ENCODE data around the gene IGF2R.

IGF2R gene

GRCh38 chr6:160024152-160024551 is 55.3 kb downstream of the IGF2R start:
- no peak for DNase-seq (ENCODE audit: low read depth in 1 of 2, low spot score in 1 of 2)

GRCh38 chr6:160027076-160027475 is 58.2 kb downstream of the IGF2R start:
- DNase-seq (ENCODE audit: low read depth in 1 of 2, low spot score in 1 of 2), result no peak

GRCh38 chr6:160027931-160028330 is 59.0 kb downstream of the IGF2R start:
- no peak for DNase-seq (ENCODE audit: low read depth in 1 of 2, low spot score in 1 of 2)

GRCh38 chr6:160028487-160029275 is 59.8 kb downstream of the IGF2R start:
- DNase-seq (ENCODE audit: low read depth in 1 of 2, low spot score in 1 of 2), result no peak

- DNase-seq (ENCODE audit: low read depth in 1 of 2, low spot score in 1 of 2), result no peak
These were observed 60.6 kb downstream of the IGF2R start for GRCh38 chr6:160029525-160029924.

GRCh38 chr6:160030103-160030502 is 61.2 kb downstream of the IGF2R start:
- DNase-seq (ENCODE audit: low read depth in 1 of 2, low spot score in 1 of 2), result no peak

- no peak for DNase-seq (ENCODE audit: low read depth in 1 of 2, low spot score in 1 of 2)
These were observed 62.6 kb downstream of the IGF2R start for GRCh38 chr6:160031442-160031841.

GRCh38 chr6:160031871-160032270 is 63.0 kb downstream of the IGF2R start:
- DNase-seq (ENCODE audit: low read depth in 1 of 2, low spot score in 1 of 2), result no peak

GRCh38 chr6:160032538-160032937 is 63.7 kb downstream of the IGF2R start:
- no peak for DNase-seq (ENCODE audit: low read depth in 1 of 2, low spot score in 1 of 2)

- DNase-seq (ENCODE audit: low read depth in 1 of 2, low spot score in 1 of 2), result no peak
These were observed 65.4 kb downstream of the IGF2R start for GRCh38 chr6:160034036-160034930.

- DNase-seq (ENCODE audit: low read depth in 1 of 2, low spot score in 1 of 2), result no peak
These were observed 66.4 kb downstream of the IGF2R start for GRCh38 chr6:160035241-160035640.

- DNase-seq (ENCODE audit: low read depth in 1 of 2, low spot score in 1 of 2), result no peak
These were observed 66.9 kb downstream of the IGF2R start for GRCh38 chr6:160035693-160036330.

GRCh38 chr6:160036331-160036695 is 67.4 kb downstream of the IGF2R start:
- no peak for DNase-seq (ENCODE audit: low read depth in 1 of 2, low spot score in 1 of 2)

- DNase-seq (ENCODE audit: low read depth in 1 of 2, low spot score in 1 of 2), result no peak
These were observed 67.9 kb downstream of the IGF2R start for GRCh38 chr6:160036790-160037206.

GRCh38 chr6:160038479-160038878 is 69.6 kb downstream of the IGF2R start:
- no peak for DNase-seq (ENCODE audit: low read depth in 1 of 2, low spot score in 1 of 2)

GRCh38 chr6:160039441-160039840 is 70.6 kb downstream of the IGF2R start:
- no peak for DNase-seq (ENCODE audit: low read depth in 1 of 2, low spot score in 1 of 2)

- DNase-seq (ENCODE audit: low read depth in 1 of 2, low spot score in 1 of 2), result no peak
These were observed 71.2 kb downstream of the IGF2R start for GRCh38 chr6:160040055-160040454.

- DNase-seq (ENCODE audit: low read depth in 1 of 2, low spot score in 1 of 2), result no peak
These were observed 71.8 kb downstream of the IGF2R start for GRCh38 chr6:160040527-160041264.

GRCh38 chr6:160041608-160042007 is 72.7 kb downstream of the IGF2R start:
- no peak for DNase-seq (ENCODE audit: low read depth in 1 of 2, low spot score in 1 of 2)

GRCh38 chr6:160042014-160042773 is 73.3 kb downstream of the IGF2R start:
- DNase-seq (ENCODE audit: low read depth in 1 of 2, low spot score in 1 of 2), result no peak

All from activated CD4-positive, alpha-beta T cell treated with anti-CD3 and anti-CD28 coated beads, Interleukin-2, amount 50 U/mL, for 24 hours (primary cell).